H1 (cell line): ENCODE measurements around the gene TDRD5. TPM values are rescaled to one million over a fixed set of nuclear protein-coding genes. Genes with fewer than 3 reads are reported as not detected.

Experiments
- CTCF ChIA-PET: fragments of 300-600 bp; sonication (Branson Sonifier 250); formaldehyde crosslinking; loops from one replicate; lab custom pipeline; 2021; ENCODE audit not compliant: partially characterized antibody; lab: Charles Lee
- POLR2A ChIA-PET: fragments of 300-600 bp; sonication (Branson Sonifier 250); formaldehyde crosslinking; loops from one replicate; lab custom pipeline; 2021; ENCODE audit warnings: inconsistent platforms; ENCODE audit not compliant: partially characterized antibody; lab: Charles Lee
- DNase-seq, 2 experiments: peaks; one replicate each; pipeline versions ENCODE4 v3.0.0 to v3.0.0-alpha.2; 2010 to 2022; ENCODE audit warnings: low spot score in 2 of 2, low read depth in 1 of 2, mixed read lengths in 1 of 2
- FAIRE-seq: peaks from 2 replicates; lab custom pipeline; 2011; peaks lifted over from hg19 to GRCh38; lab: Jason Lieb, UNC
- H2AFZ ChIP-seq: 2 replicates; pipeline ENCODE4 v1.8.1; 2012; ENCODE audit warnings: low read length, inconsistent platforms
- H2AK5ac ChIP-seq: 2 replicates; pipeline ENCODE4 v1.6.1; 2013; ENCODE audit warnings: low read depth, low read length
- H2BK120ac ChIP-seq: replicated peaks from 2 replicates; pipeline ENCODE3; 2013; ENCODE audit warnings: low read depth, low read length, inconsistent platforms
- H2BK12ac ChIP-seq: 2 replicates; pipeline ENCODE4 v1.6.1; 2013; ENCODE audit warnings: low read depth, low read length
- H2BK15ac ChIP-seq: 2 replicates; pipeline ENCODE4 v1.6.1; 2013; ENCODE audit warnings: low read length
- H2BK20ac ChIP-seq: 2 replicates; pipeline ENCODE4 v1.6.1; 2013; ENCODE audit warnings: low read length
- H2BK5ac ChIP-seq: 2 replicates; pipeline ENCODE4 v1.6.1; 2013; ENCODE audit warnings: low read depth, low read length
- H3K14ac ChIP-seq: 2 replicates; pipeline ENCODE4 v1.6.1; 2013; ENCODE audit warnings: inconsistent platforms; ENCODE audit not compliant: insufficient read length
- H3K18ac ChIP-seq: 2 replicates; pipeline ENCODE4 v1.6.1; 2013; ENCODE audit warnings: low read length; ENCODE audit errors: extremely low read depth
- H3K23ac ChIP-seq: 2 replicates; pipeline ENCODE4 v1.6.1; 2013; ENCODE audit warnings: inconsistent platforms; ENCODE audit not compliant: insufficient read length
- H3K23me2 ChIP-seq: 2 replicates; pipeline ENCODE4 v1.6.1; 2013; ENCODE audit warnings: low read depth, low read length
- H3K27ac ChIP-seq: 2 replicates; pipeline ENCODE4 v1.6.1; 2011; ENCODE audit warnings: low read depth, low read length, inconsistent platforms
- H3K27me3 ChIP-seq, 4 experiments: replicated peaks in 1 of 4; 1 replicate in 1 of 4; 2 replicates in 3 of 4; pipeline versions ENCODE4 v1.6.1 to v1.8.1; 2011 to 2013; ENCODE audit warnings: low read length in 3 of 4, mild to moderate bottlenecking in 3 of 4, inconsistent platforms in 2 of 4, mixed read lengths in 2 of 4, moderate library complexity in 1 of 4; ENCODE audit not compliant: control insufficient read depth in 3 of 4, insufficient read depth in 3 of 4; ENCODE audit errors: extremely low read depth in 1 of 4
- H3K36me3 ChIP-seq, 4 experiments: 2 replicates each; pipeline versions ENCODE4 v1.6.1 to v1.8.1; 2011 to 2013; ENCODE audit warnings: mild to moderate bottlenecking in 4 of 4, low read length in 3 of 4, moderate library complexity in 2 of 4, control low read depth in 1 of 4, inconsistent platforms in 1 of 4; ENCODE audit not compliant: insufficient read depth in 4 of 4, control insufficient read depth in 2 of 4
- H3K4ac ChIP-seq: replicated peaks from 2 replicates; pipeline ENCODE3; 2013; ENCODE audit warnings: low read length, low read depth, mixed read lengths, inconsistent platforms; ENCODE audit not compliant: insufficient read length
- H3K4me1 ChIP-seq, 4 experiments: replicated peaks in 1 of 4; 1 replicate in 1 of 4; 2 replicates in 3 of 4; pipeline versions ENCODE4 v1.6.1 to v1.8.1; 2011 to 2013; ENCODE audit warnings: low read length in 3 of 4, inconsistent platforms in 2 of 4, mixed read lengths in 1 of 4; ENCODE audit not compliant: insufficient read depth in 4 of 4, control insufficient read depth in 3 of 4
- H3K4me2 ChIP-seq, 2 experiments: 2 replicates each; pipeline versions ENCODE4 v1.6.1 to v1.8.1; 2011 to 2013; ENCODE audit warnings: low read depth in 2 of 2, low read length in 2 of 2, control low read depth in 1 of 2, inconsistent platforms in 1 of 2, mild to moderate bottlenecking in 1 of 2; ENCODE audit not compliant: insufficient read depth in 1 of 2
- H3K4me3 ChIP-seq, 4 experiments: fragments of 200-600, 300-600 bp in 1 of 4; sonication (generic), shearing (Covaris generic), sonication (Bioruptor Twin) in 1 of 4; 2 replicates each; pipeline versions ENCODE4 v1.5.1 to v1.8.1; 2011 to 2016; ENCODE audit warnings: low read length in 4 of 4, low read depth in 3 of 4, control low read depth in 2 of 4, inconsistent platforms in 2 of 4, mild to moderate bottlenecking in 2 of 4, mixed read lengths in 1 of 4, moderate library complexity in 1 of 4; ENCODE audit not compliant: insufficient read depth in 2 of 4; ENCODE audit errors: extremely low read depth in 1 of 4
- H3K56ac ChIP-seq: replicated peaks from 2 replicates; pipeline ENCODE3; 2013; ENCODE audit warnings: low read depth, mild to moderate bottlenecking, mixed read lengths, low read length, inconsistent platforms; ENCODE audit not compliant: insufficient read length
- H3K79me1 ChIP-seq: 2 replicates; pipeline ENCODE4 v1.6.1; 2013; ENCODE audit warnings: low read depth, low read length, control low read depth
- H3K79me2 ChIP-seq, 2 experiments: 2 replicates each; pipeline versions ENCODE4 v1.6.1 to v1.8.1; 2012 to 2013; ENCODE audit warnings: low read length in 2 of 2, mild to moderate bottlenecking in 2 of 2, inconsistent platforms in 1 of 2; ENCODE audit not compliant: insufficient read depth in 2 of 2, control insufficient read depth in 1 of 2
- H3K9ac ChIP-seq, 4 experiments: replicated peaks in 1 of 4; 1 replicate in 1 of 4; 2 replicates in 3 of 4; pipeline versions ENCODE4 v1.6.1 to v1.8.1; 2011 to 2013; ENCODE audit warnings: low read depth in 3 of 4, low read length in 3 of 4, control low read depth in 2 of 4, mild to moderate bottlenecking in 2 of 4, moderate library complexity in 2 of 4, inconsistent platforms in 1 of 4; ENCODE audit errors: extremely low read depth in 1 of 4
- H3K9me3 ChIP-seq, 2 experiments: 2 replicates each; pipeline versions ENCODE4 v1.6.1 to v1.8.1; 2012 to 2013; ENCODE audit warnings: mild to moderate bottlenecking in 2 of 2, moderate library complexity in 2 of 2, control low read depth in 1 of 2, inconsistent platforms in 1 of 2, low read depth in 1 of 2, low read length in 1 of 2, mixed read lengths in 1 of 2; ENCODE audit not compliant: insufficient read depth in 2 of 2
- H4K20me1 ChIP-seq, 2 experiments: replicated peaks in 1 of 2; 2 replicates each; pipeline versions ENCODE3 to v1.8.1; 2011 to 2013; ENCODE audit warnings: inconsistent platforms in 2 of 2, low read length in 2 of 2, mild to moderate bottlenecking in 1 of 2; ENCODE audit not compliant: insufficient read depth in 2 of 2, control insufficient read depth in 1 of 2
- H4K5ac ChIP-seq: 2 replicates; pipeline ENCODE4 v1.6.1; 2013; ENCODE audit warnings: low read length, low read depth, mixed read lengths, inconsistent platforms; ENCODE audit not compliant: insufficient read length
- H4K8ac ChIP-seq: 2 replicates; pipeline ENCODE4 v1.8.0; 2013; ENCODE audit warnings: mild to moderate bottlenecking, moderate library complexity, low read length, inconsistent platforms; ENCODE audit not compliant: insufficient read depth; ENCODE audit errors: extremely low read depth
- H4K91ac ChIP-seq: replicated peaks from 2 replicates; pipeline ENCODE3; 2013; ENCODE audit warnings: low read length, mixed read lengths, inconsistent platforms; ENCODE audit not compliant: insufficient read length
- ASH2L ChIP-seq: fragments of 200-600, 300-600 bp; sonication (generic); IDR thresholded peaks from one replicate; pipeline ENCODE4 v1.7.1; 2017; ENCODE audit warnings: low read length
- CBX5 ChIP-seq: fragments of 300-800, 300-1000 bp; sonication (generic); IDR thresholded peaks from 2 replicates; pipeline ENCODE4 v1.7.1; 2016; ENCODE audit warnings: antibody characterized with exemption, low read length, low read depth
- CBX8 ChIP-seq: fragments of 300-800, 300-1000 bp; sonication (generic); IDR thresholded peaks from 2 replicates; pipeline ENCODE4 v1.7.1; 2016; ENCODE audit warnings: low read depth, low read length, borderline replicate concordance
- CEBPB ChIP-seq: IDR thresholded peaks from 2 replicates; pipeline ENCODE4 v1.6.1; 2012; ENCODE audit warnings: low read depth, low read length
- EP300 ChIP-seq, 2 experiments: IDR thresholded peaks; 1 replicate in 1 of 2; 2 replicates in 1 of 2; pipeline ENCODE4 v1.6.1; 2011 to 2012; ENCODE audit warnings: low read depth in 2 of 2, low read length in 2 of 2, mild to moderate bottlenecking in 2 of 2, borderline replicate concordance in 1 of 2, inconsistent platforms in 1 of 2, moderate library complexity in 1 of 2
- GABPA ChIP-seq: IDR thresholded peaks from 2 replicates; pipeline ENCODE4 v1.6.1; 2011; ENCODE audit warnings: mild to moderate bottlenecking, low read length, moderate library complexity, borderline replicate concordance; ENCODE audit not compliant: insufficient read depth
- HDAC6 ChIP-seq: IDR thresholded peaks from one replicate; pipeline ENCODE4 v1.7.1; 2012; ENCODE audit warnings: low read depth, mild to moderate bottlenecking, inconsistent platforms, low read length, moderate library complexity
- KDM4A ChIP-seq: IDR thresholded peaks from one replicate; pipeline ENCODE4 v1.7.1; 2012; ENCODE audit warnings: low read depth, mild to moderate bottlenecking, moderate library complexity, low read length, inconsistent platforms; ENCODE audit not compliant: severe bottlenecking
- NANOG ChIP-seq: IDR thresholded peaks from 2 replicates; pipeline ENCODE4 v1.6.1; 2011; ENCODE audit warnings: low read length, low read depth, mild to moderate bottlenecking, inconsistent platforms; ENCODE audit not compliant: insufficient read depth, poor library complexity, severe bottlenecking
- POLR2AphosphoS5 ChIP-seq: IDR thresholded peaks from 2 replicates; pipeline ENCODE4 v1.6.1; 2011; ENCODE audit warnings: low read depth, low read length
- RXRA ChIP-seq: IDR thresholded peaks from 2 replicates; pipeline ENCODE4 v1.6.1; 2011; ENCODE audit warnings: low read depth, mild to moderate bottlenecking, low read length, moderate library complexity; ENCODE audit not compliant: insufficient read depth
- SRF ChIP-seq: IDR thresholded peaks from 2 replicates; pipeline ENCODE4 v1.6.1; 2011; ENCODE audit warnings: mild to moderate bottlenecking, low read depth, low read length, moderate library complexity
- TBP ChIP-seq: IDR thresholded peaks from 2 replicates; pipeline ENCODE4 v1.6.1; 2011; ENCODE audit warnings: low read depth, low read length, improper control_type of control experiment
- WGBS, 2 experiments: shearing (Covaris generic) in 1 of 2; methylation state at CpG; one replicate each; pipeline versions ENCODE4 v1.1.6 to v1.1.7; 2013 to 2015; ENCODE audit warnings: low lambda C conversion rate in 2 of 2, mixed read lengths in 2 of 2, inconsistent platforms in 1 of 2, low coverage in 1 of 2, missing lambda C conversion rate in 1 of 2; ENCODE audit not compliant: insufficient replicate concordance in 2 of 2, insufficient coverage in 1 of 2, insufficient read length in 1 of 2; ENCODE audit errors: extremely low coverage in 1 of 2, missing lambda C conversion rate in 1 of 2; 5-methylcytosine and 5-hydroxymethylcytosine counted together
- polyA plus RNA-seq, 7 experiments: library from polyadenylated mRNA; depleted of rRNA in 3 of 7; stranded (reverse) in 5 of 7; unstranded in 2 of 7; fragments of >200 nt in 5 of 7; fragments of 200-250 nt in 2 of 7; gene quantifications; 1 replicate in 5 of 7; 2 replicates in 1 of 7; 4 replicates in 1 of 7; pipeline versions ENCODE4 v1.2.1 to v1.2.3, GENCODE V29; 2011 to 2013; ENCODE audit warnings: missing spikeins in 2 of 7, mixed read lengths in 2 of 7
- total RNA-seq: library from RNA; stranded (reverse); fragmentation: NEBNext Ultra II Directional; extraction: Animal tissue kit (Norgen Biotek cat#: 25700); gene quantifications from 2 replicates; pipeline ENCODE4 v1.2.1, GENCODE V29; 2021
- TF ChIP-seq, protein P1 (sequence below): IDR thresholded peaks from 2 replicates; pipeline ENCODE4 v1.6.1; 2012; ENCODE audit warnings: inconsistent platforms

Gene TDRD5
- total and polyA plus RNA-seq, 2 of the 8 experiments (the other 6 are each of a cell fraction or from before 2014, with no cell fraction given): 0.53 to 1.4 TPM

DNA sequence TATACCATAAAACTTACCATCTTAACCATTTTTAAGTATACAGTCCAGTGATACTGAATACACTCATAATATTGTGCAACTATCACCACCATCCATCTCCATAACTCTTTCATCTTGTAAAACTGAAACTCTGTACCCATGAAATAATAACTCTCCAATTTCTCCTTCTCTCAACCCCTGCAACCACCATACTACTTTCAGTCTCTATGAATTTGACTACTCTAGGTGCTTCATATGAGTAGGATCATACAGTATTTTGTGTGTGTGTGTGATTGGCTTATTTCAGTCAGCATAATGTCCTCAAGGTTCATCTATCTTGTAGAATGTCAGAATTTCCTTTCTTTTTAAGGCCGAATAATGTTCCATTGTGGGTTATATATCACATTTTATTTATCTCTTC is 33.6 kb upstream of the TDRD5 start:
- Histone ChIP-seq H3K23me2 (no peaks in the 10 kb centered on the region), H3K23ac (no peak overlapping the region), H3K4me3 (no peak overlapping the region), H2AFZ (no peak overlapping the region), H2BK20ac (no peak overlapping the region), H2AK5ac (no peak overlapping the region), H3K14ac (no peak overlapping the region), H3K4me2 (no peak overlapping the region), H2BK15ac (no peak overlapping the region), H3K9me3 (no peaks in the 10 kb centered on the region), H3K56ac (no peak overlapping the region), H3K4me1 (no peaks in the 10 kb centered on the region), H3K36me3 (no peaks in the 10 kb centered on the region), H4K91ac (no peak overlapping the region), H3K4ac (no peak overlapping the region), H2BK5ac (no peak overlapping the region), H3K27ac (no peak overlapping the region), H4K8ac (no peak overlapping the region), H3K79me2 (no peaks in the 10 kb centered on the region), H3K27me3 (no peaks in the 10 kb centered on the region), H3K18ac (no peak overlapping the region), H3K9ac (no peak overlapping the region), H2BK12ac (no peak overlapping the region), H3K79me1 (no peaks in the 10 kb centered on the region), H4K5ac (no peak overlapping the region), H2BK120ac (no peak overlapping the region), H4K20me1 (no peaks in the 10 kb centered on the region)
- 100% methylated on average over 1 of the region's 1 CpG; no CpG with 5 or more reads in 1 of the 2 experiments for WGBS, 2 experiments
- CTCF ChIA-PET: no interaction called here
- FAIRE-seq: no peak
- POLR2A ChIA-PET: no interaction called here
- DNase-seq: no peak
- TF ChIP-seq CEBPB (no peak), TBP (no peak), GABPA (no peak), CBX8 (no peak), SRF (no peak), CBX5 (no peak), ASH2L (no peak), KDM4A (no peak), RXRA (no peak), HDAC6 (no peak), NANOG (no peak), EP300 (IDR thresholded peaks at IDR 0.05; ENCODE audit: borderline replicate concordance in 1 of 2, low read depth in 2 of 2, low read length in 2 of 2) (no peak), POLR2AphosphoS5 (no peak)
- TF ChIP-seq, protein P1, sequence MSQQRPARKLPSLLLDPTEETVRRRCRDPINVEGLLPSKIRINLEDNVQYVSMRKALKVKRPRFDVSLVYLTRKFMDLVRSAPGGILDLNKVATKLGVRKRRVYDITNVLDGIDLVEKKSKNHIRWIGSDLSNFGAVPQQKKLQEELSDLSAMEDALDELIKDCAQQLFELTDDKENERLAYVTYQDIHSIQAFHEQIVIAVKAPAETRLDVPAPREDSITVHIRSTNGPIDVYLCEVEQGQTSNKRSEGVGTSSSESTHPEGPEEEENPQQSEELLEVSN: no peak
